ENCODE measurements around the gene PRKCG.
A peak's percentile ranks its signal among the peaks of the same experiment; 100 is the strongest.

The PRKCG gene

DNA sequence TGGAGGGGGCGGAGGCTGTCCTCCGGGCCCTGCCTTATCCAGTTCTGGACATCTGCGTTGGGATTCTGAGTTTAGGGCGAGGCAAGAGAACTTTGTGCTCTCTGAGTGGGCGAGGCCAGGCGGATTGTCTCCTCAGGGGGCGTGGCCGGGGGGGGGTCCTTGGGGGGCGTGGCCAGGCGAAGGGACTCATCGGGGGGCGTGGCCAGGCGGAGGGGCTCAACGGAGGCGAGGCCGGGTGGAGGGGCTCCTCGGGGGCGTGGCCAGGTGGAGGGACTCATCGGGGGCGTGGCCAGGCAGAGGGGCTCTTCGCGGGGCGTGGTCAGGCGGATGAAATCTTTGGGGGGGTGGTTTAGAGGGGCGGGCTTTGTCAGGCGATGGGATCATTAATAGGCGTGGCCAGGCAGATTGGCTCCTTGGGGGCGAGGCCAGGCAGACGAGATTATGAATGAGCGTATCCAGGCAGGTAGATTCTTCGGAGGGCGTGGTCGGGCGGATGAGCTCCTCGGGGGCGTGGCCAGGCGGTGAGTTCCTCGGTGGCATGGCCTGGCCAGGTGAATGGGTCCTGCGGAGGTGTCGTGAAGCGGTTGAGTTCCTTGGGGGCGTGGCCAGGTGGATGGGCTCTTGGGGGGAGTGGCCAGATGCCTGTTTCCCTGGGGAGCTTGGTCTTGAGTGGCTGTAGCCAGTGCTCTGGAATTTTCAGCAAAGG lies 16.8 kb downstream of the PRKCG start:
- H3K4me1 ChIP-seq (ENCODE audit: control insufficient read depth in 2 of 2, insufficient read depth in 1 of 2, low read depth in 1 of 2, low read length in 2 of 2): peaks cover 0 to 12% of the 10 kb centered on the region in 2 donors
- H3K4ac ChIP-seq (ENCODE audit: low read length): no peak overlapping the region
- no peaks in the 10 kb centered on the region for H3K79me1 ChIP-seq (ENCODE audit: low read depth, low read length)
- peak overlapping the region; percentile 21 for H3K14ac ChIP-seq (ENCODE audit: low read length)
- H2AK5ac ChIP-seq (ENCODE audit: low read depth, low read length): peak overlapping the region; percentile 74
- no peak overlapping the region for H2BK12ac ChIP-seq (ENCODE audit: low read length)
- H2AFZ ChIP-seq (ENCODE audit: low read length): peak overlapping the region; percentile 56
- peaks cover 0 to 3% of the 10 kb centered on the region in 2 donors for H3K9me3 ChIP-seq (replicated peaks in 1 of 2; ENCODE audit: control insufficient read depth in 2 of 2, insufficient read depth in 1 of 2, low read depth in 1 of 2, low read length in 2 of 2)
- peak overlapping the region; percentile 55 for H3K23ac ChIP-seq (ENCODE audit: low read depth, low read length, poor library complexity)
- no peak overlapping the region for H4K91ac ChIP-seq (ENCODE audit: low read depth, low read length, poor library complexity)
- no peak overlapping the region for H3K27ac ChIP-seq (replicated peaks; ENCODE audit: low read length)
- H3K18ac ChIP-seq (ENCODE audit: low read length): peak overlapping the region; percentile 91
- H2BK5ac ChIP-seq (ENCODE audit: low read length): no peak overlapping the region
- H4K8ac ChIP-seq (ENCODE audit: low read depth, low read length): no peak overlapping the region
- DNase-seq (ENCODE audit: low spot score): no peak
- H2BK120ac ChIP-seq (ENCODE audit: low read depth, low read length): no peak overlapping the region
- H3K4me2 ChIP-seq (ENCODE audit: insufficient read depth, low read length, poor library complexity, severe bottlenecking): peak overlapping the region; percentile 81
- H3K36me3 ChIP-seq (replicated peaks in 1 of 2; ENCODE audit: control insufficient read depth in 2 of 2, insufficient read depth in 2 of 2, low read length in 2 of 2): peaks cover 0 to 5% of the 10 kb centered on the region in 2 donors
- H2BK15ac ChIP-seq (ENCODE audit: low read length): no peak overlapping the region
- peak overlapping the region in 1 of 2 donors; percentile 72 for H3K4me3 ChIP-seq (ENCODE audit: low read length in 2 of 2)
- peak overlapping the region; percentile 70 for H3K9ac ChIP-seq (ENCODE audit: low read depth, low read length, poor library complexity)
- H3K27me3 ChIP-seq (ENCODE audit: control insufficient read depth in 3 of 3, insufficient read depth in 3 of 3, low read depth in 1 of 3, low read length in 3 of 3): peaks cover 0 to 8% (median 0%) of the 10 kb centered on the region in 3 experiments
- WGBS, 2 donors (ENCODE audit: extremely low coverage in 2 of 2, insufficient read length in 2 of 2, insufficient replicate concordance in 1 of 2): no CpG with 5 or more reads among the region's 42 CpGs

- Histone ChIP-seq H3K27ac (replicated peaks; ENCODE audit: low read length) (no peak overlapping the region), H3K4me1 (ENCODE audit: control insufficient read depth in 2 of 2, insufficient read depth in 1 of 2, low read depth in 1 of 2, low read length in 2 of 2) (peaks cover 0 to 12% of the 10 kb centered on the region in 2 donors), H3K9ac (ENCODE audit: low read depth, low read length, poor library complexity) (peak overlapping the region; percentile 37), H3K14ac (ENCODE audit: low read length) (no peak overlapping the region), H4K8ac (ENCODE audit: low read depth, low read length) (no peak overlapping the region), H2BK5ac (ENCODE audit: low read length) (no peak overlapping the region), H4K91ac (ENCODE audit: low read depth, low read length, poor library complexity) (no peak overlapping the region), H2AFZ (ENCODE audit: low read length) (no peak overlapping the region), H3K4ac (ENCODE audit: low read length) (no peak overlapping the region), H3K23ac (ENCODE audit: low read depth, low read length, poor library complexity) (no peak overlapping the region), H3K27me3 (ENCODE audit: control insufficient read depth in 3 of 3, insufficient read depth in 3 of 3, low read depth in 1 of 3, low read length in 3 of 3) (peaks cover 0 to 12% (median 0%) of the 10 kb centered on the region in 3 experiments), H2BK15ac (ENCODE audit: low read length) (no peak overlapping the region), H2BK120ac (ENCODE audit: low read depth, low read length) (no peak overlapping the region), H3K36me3 (replicated peaks in 1 of 2; ENCODE audit: control insufficient read depth in 2 of 2, insufficient read depth in 2 of 2, low read length in 2 of 2) (peaks cover 0 to 5% of the 10 kb centered on the region in 2 donors), H3K4me2 (ENCODE audit: insufficient read depth, low read length, poor library complexity, severe bottlenecking) (no peak overlapping the region), H3K18ac (ENCODE audit: low read length) (no peak overlapping the region), H3K9me3 (replicated peaks in 1 of 2; ENCODE audit: control insufficient read depth in 2 of 2, insufficient read depth in 1 of 2, low read depth in 1 of 2, low read length in 2 of 2) (peaks cover 0 to 3% of the 10 kb centered on the region in 2 donors), H2AK5ac (ENCODE audit: low read depth, low read length) (peak overlapping the region; percentile 30), H2BK12ac (ENCODE audit: low read length) (no peak overlapping the region), H3K4me3 (ENCODE audit: low read length in 2 of 2) (peak overlapping the region in 1 of 2 donors; percentile 47), H3K79me1 (ENCODE audit: low read depth, low read length) (no peaks in the 10 kb centered on the region)
- no CpG with 5 or more reads among the region's 27 CpGs for WGBS, 2 donors (ENCODE audit: extremely low coverage in 2 of 2, insufficient read length in 2 of 2, insufficient replicate concordance in 1 of 2)
- no peak for DNase-seq (ENCODE audit: low spot score)
Observed at GRCh38 chr19:53900191-53900860, 18.3 kb downstream of the PRKCG start.

DNA sequence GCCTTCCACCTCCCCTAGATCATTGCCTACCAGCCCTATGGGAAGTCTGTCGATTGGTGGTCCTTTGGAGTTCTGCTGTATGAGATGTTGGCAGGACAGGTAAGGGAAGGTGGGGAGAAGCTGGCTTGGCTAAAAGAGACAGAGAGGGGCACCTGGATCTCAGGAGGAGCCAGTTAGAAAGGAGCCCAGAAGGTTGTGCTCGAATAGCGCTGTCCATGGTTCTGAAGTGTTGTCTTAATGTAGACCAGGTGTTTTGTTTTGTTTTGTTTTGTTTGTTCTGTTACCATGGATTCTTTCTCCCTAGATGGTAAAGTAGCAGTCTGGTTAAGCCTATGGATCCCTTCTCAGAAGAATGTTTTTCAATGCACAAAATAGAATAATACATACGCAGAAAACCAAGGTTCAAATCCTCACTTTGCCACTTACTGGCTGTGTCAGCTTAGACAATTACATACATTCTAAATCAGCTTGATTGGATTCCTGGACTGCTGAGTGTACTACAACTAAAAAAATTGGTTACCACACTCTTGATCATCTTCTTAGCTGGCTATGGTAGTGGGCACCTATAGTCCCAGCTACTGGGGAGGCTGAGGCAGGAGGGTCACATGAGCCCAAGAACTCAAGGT lies 21.2 kb downstream of the PRKCG start:
- H2BK120ac ChIP-seq (ENCODE audit: low read depth, low read length): no peak overlapping the region
- H3K4me1 ChIP-seq (ENCODE audit: control insufficient read depth in 2 of 2, insufficient read depth in 1 of 2, low read depth in 1 of 2, low read length in 2 of 2): peaks cover 7 to 14% of the 10 kb centered on the region in 2 donors
- no peak overlapping the region for H2BK12ac ChIP-seq (ENCODE audit: low read length)
- H3K36me3 ChIP-seq (replicated peaks in 1 of 2; ENCODE audit: control insufficient read depth in 2 of 2, insufficient read depth in 2 of 2, low read length in 2 of 2): peaks cover 0 to 5% of the 10 kb centered on the region in 2 donors
- H2AFZ ChIP-seq (ENCODE audit: low read length): no peak overlapping the region
- no peak overlapping the region for H2AK5ac ChIP-seq (ENCODE audit: low read depth, low read length)
- no peak overlapping the region for H2BK5ac ChIP-seq (ENCODE audit: low read length)
- H3K23ac ChIP-seq (ENCODE audit: low read depth, low read length, poor library complexity): no peak overlapping the region
- no peak overlapping the region for H3K4ac ChIP-seq (ENCODE audit: low read length)
- peaks cover 0 to 27% (median 3%) of the 10 kb centered on the region in 3 experiments for H3K27me3 ChIP-seq (ENCODE audit: control insufficient read depth in 3 of 3, insufficient read depth in 3 of 3, low read depth in 1 of 3, low read length in 3 of 3)
- WGBS, 2 donors (ENCODE audit: extremely low coverage in 2 of 2, insufficient read length in 2 of 2, insufficient replicate concordance in 1 of 2): no CpG with 5 or more reads among the region's 4 CpGs
- H3K27ac ChIP-seq (replicated peaks; ENCODE audit: low read length): no peak overlapping the region
- H4K91ac ChIP-seq (ENCODE audit: low read depth, low read length, poor library complexity): no peak overlapping the region
- H2BK15ac ChIP-seq (ENCODE audit: low read length): no peak overlapping the region
- peaks cover 0 to 3% of the 10 kb centered on the region in 2 donors for H3K9me3 ChIP-seq (replicated peaks in 1 of 2; ENCODE audit: control insufficient read depth in 2 of 2, insufficient read depth in 1 of 2, low read depth in 1 of 2, low read length in 2 of 2)
- H3K79me1 ChIP-seq (ENCODE audit: low read depth, low read length): no peaks in the 10 kb centered on the region
- H3K14ac ChIP-seq (ENCODE audit: low read length): no peak overlapping the region
- peak; percentile 84 for DNase-seq (ENCODE audit: low spot score)
- H3K4me3 ChIP-seq (ENCODE audit: low read length in 2 of 2): no peak overlapping the region
- no peak overlapping the region for H3K18ac ChIP-seq (ENCODE audit: low read length)
- H4K8ac ChIP-seq (ENCODE audit: low read depth, low read length): no peak overlapping the region
- H3K4me2 ChIP-seq (ENCODE audit: insufficient read depth, low read length, poor library complexity, severe bottlenecking): no peak overlapping the region
- H3K9ac ChIP-seq (ENCODE audit: low read depth, low read length, poor library complexity): no peak overlapping the region

- Histone ChIP-seq H4K91ac (ENCODE audit: low read depth, low read length, poor library complexity) (no peak overlapping the region), H3K27me3 (ENCODE audit: control insufficient read depth in 3 of 3, insufficient read depth in 3 of 3, low read depth in 1 of 3, low read length in 3 of 3) (peaks cover 0 to 25% (median 3%) of the 10 kb centered on the region in 3 experiments), H3K4ac (ENCODE audit: low read length) (no peak overlapping the region), H3K27ac (replicated peaks; ENCODE audit: low read length) (no peak overlapping the region), H3K14ac (ENCODE audit: low read length) (no peak overlapping the region), H3K9ac (ENCODE audit: low read depth, low read length, poor library complexity) (no peak overlapping the region), H2BK120ac (ENCODE audit: low read depth, low read length) (no peak overlapping the region), H3K23ac (ENCODE audit: low read depth, low read length, poor library complexity) (no peak overlapping the region), H3K36me3 (replicated peaks in 1 of 2; ENCODE audit: control insufficient read depth in 2 of 2, insufficient read depth in 2 of 2, low read length in 2 of 2) (peaks cover 0 to 5% of the 10 kb centered on the region in 2 donors), H3K9me3 (replicated peaks in 1 of 2; ENCODE audit: control insufficient read depth in 2 of 2, insufficient read depth in 1 of 2, low read depth in 1 of 2, low read length in 2 of 2) (peaks cover 0 to 3% of the 10 kb centered on the region in 2 donors), H3K4me2 (ENCODE audit: insufficient read depth, low read length, poor library complexity, severe bottlenecking) (no peak overlapping the region), H2BK5ac (ENCODE audit: low read length) (no peak overlapping the region), H3K18ac (ENCODE audit: low read length) (no peak overlapping the region), H2BK15ac (ENCODE audit: low read length) (no peak overlapping the region), H3K4me1 (ENCODE audit: control insufficient read depth in 2 of 2, insufficient read depth in 1 of 2, low read depth in 1 of 2, low read length in 2 of 2) (peaks cover 7 to 11% of the 10 kb centered on the region in 2 donors), H2AK5ac (ENCODE audit: low read depth, low read length) (no peak overlapping the region), H4K8ac (ENCODE audit: low read depth, low read length) (no peak overlapping the region), H3K4me3 (ENCODE audit: low read length in 2 of 2) (no peak overlapping the region), H2BK12ac (ENCODE audit: low read length) (no peak overlapping the region), H2AFZ (ENCODE audit: low read length) (no peak overlapping the region), H3K79me1 (ENCODE audit: low read depth, low read length) (no peaks in the 10 kb centered on the region)
- WGBS, 2 donors (ENCODE audit: extremely low coverage in 2 of 2, insufficient read length in 2 of 2, insufficient replicate concordance in 1 of 2): no CpG with 5 or more reads among the region's 3 CpGs
- no peak for DNase-seq (ENCODE audit: low spot score)
Observed at GRCh38 chr19:53904909-53905308, 22.9 kb downstream of the PRKCG start.

Data from neuronal stem cell (in vitro differentiated cells).